ENCODE data around the gene HMGXB3.

DNA sequence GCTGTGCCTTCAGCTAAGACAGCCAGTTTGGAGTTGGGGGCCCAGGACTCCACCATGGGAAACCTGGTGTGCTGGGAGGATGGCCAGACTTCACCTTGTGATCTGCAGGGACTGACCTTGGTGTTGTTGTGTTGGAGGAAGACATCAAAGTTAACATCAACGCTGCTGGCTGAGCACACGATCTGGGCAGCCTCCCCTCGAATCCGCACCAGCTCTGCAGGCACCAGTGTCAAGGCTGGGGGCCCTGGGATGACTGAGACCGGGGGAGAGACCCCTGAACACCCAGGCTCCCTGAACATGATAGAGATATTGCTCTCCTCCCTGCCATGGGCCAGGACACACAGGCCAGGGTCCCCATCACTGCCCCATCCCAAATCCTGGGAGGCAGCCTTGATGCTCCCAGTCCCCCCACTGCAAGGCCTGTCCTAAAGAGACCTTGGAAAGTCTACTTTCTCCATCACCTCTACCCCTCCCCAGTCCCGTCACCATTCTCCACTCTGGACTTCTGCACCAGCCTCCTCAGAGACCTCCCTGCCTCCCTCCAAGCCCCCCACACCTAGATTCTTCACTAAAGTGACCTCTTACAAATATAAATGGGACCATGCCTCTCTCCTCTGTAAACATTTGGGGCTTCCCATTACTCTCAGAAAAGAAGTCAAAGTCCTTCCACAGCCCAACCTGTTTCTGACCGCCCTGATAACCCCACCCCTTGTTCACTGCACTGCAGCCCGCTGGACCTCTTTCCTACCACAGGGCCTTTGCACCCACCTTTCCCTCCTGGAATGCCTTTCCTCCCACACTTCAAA is 77.7 kb downstream of the HMGXB3 start:
- TF ChIP-seq, protein P1, sequence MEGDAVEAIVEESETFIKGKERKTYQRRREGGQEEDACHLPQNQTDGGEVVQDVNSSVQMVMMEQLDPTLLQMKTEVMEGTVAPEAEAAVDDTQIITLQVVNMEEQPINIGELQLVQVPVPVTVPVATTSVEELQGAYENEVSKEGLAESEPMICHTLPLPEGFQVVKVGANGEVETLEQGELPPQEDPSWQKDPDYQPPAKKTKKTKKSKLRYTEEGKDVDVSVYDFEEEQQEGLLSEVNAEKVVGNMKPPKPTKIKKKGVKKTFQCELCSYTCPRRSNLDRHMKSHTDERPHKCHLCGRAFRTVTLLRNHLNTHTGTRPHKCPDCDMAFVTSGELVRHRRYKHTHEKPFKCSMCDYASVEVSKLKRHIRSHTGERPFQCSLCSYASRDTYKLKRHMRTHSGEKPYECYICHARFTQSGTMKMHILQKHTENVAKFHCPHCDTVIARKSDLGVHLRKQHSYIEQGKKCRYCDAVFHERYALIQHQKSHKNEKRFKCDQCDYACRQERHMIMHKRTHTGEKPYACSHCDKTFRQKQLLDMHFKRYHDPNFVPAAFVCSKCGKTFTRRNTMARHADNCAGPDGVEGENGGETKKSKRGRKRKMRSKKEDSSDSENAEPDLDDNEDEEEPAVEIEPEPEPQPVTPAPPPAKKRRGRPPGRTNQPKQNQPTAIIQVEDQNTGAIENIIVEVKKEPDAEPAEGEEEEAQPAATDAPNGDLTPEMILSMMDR (conservative IDR thresholded peaks at IDR 0.05 in 1 of 2, IDR thresholded peaks at IDR 0.05 in 1 of 2; ENCODE audit: low read depth in 1 of 2, low read length in 2 of 2), result no peak
- TF ChIP-seq EZH2 (IDR thresholded peaks at IDR 0.05; ENCODE audit: low read length, missing control alignments), result no peak
